ENCODE measurements around the gene LDAH.
A peak's percentile ranks its signal among the peaks of the same experiment; 100 is the strongest.

The LDAH gene

GRCh38 chr2:20678780-20679179, 144.1 kb downstream of the LDAH start:
- DNase-seq, result no peak

DNA sequence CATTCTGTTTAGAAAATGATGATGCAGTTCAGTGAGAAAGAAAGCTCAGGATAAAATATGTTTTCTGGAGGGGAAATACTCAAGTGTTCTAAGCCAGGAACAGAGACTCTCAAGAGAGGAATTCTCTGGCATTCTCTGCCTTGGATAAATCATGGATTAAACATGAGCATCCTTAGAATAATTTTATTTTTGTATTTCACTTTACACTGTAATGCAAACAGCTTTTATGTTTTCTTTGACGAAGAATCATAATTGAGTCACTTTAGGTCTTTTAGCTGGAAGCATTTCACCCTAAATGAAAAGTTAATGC, 144.9 kb downstream of the LDAH start:
- DNase-seq, result no peak

DNA sequence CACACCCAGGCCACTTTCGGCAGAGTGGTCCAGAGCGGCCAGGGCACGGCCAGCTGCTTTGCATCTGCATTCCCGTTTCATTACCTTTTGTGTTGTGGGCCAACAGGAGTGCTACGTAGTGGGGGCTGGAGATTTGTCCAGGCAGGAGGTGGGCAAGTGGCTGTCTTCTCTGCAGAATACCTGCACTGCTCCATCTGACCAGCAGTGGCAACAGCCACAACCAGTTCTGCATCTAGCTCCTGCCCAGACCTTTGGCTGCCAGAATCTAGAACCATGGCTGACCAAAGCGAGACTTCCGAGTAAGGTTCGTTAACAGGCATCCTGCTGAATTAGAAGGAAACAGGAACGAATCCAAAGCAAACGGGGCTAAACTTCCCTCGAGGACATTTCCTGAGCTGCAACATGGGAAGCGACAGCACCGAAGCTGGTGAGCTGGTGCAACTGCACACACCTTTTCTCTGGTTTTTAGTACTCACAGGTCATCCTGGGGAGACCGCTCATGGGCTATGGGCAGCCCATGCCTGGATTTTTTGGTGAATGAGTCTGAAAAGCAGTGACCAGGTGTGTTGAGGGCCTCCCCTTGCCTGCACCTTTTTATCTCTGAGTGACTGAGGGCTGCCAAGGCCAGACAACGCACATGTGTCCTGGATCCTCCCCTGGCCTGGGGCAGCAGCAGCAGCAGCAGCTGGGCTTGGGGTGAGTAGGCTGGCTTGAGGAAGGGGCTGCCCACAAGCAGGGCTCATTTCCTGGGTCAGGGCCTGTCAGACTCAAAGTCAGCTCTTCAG, 145.4 kb downstream of the LDAH start:
- DNase-seq, result no peak

DNA sequence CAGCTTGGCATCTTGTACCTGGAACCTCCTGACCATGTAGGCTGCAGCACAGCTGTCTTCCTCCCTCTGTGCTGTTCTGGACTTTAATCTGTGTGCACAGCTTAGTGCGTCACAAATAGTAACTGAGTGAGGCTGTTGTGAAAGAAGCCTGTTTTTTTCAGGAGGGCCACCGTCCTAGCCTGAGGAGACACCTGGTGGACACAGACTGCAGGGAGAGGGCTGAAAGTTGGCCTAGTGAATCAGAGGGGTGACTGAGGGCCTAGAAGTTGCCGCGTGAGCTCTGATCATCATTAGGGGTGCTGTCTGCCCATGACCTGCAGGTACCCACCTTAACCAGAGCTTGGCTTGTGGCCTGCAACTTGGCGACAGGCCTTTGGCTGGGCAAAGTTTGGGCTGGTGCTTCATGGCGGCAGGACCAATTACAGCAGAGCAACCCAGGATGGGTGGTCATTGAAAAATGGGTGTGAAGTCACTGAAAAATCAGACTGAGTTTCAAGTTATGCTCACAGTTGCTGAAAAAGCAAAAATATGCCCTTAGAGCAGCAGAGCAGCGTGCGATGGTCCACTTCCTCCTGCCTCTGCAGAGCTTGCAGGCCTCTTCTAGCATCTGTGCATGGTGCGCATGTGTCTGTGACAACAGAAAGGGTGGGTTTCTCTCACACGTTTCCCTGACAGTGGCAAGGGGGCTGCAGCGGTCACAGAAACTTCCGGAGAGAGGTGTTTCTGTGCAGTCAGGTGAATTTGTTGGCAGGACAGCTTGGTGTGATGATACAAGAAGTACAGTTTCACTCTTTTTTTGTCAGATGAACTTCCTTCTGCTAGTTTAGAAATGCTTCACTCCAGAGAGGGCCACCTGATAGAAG, 146.3 kb downstream of the LDAH start:
- DNase-seq, result peak in 1 of 2 donors; percentile 26

DNA sequence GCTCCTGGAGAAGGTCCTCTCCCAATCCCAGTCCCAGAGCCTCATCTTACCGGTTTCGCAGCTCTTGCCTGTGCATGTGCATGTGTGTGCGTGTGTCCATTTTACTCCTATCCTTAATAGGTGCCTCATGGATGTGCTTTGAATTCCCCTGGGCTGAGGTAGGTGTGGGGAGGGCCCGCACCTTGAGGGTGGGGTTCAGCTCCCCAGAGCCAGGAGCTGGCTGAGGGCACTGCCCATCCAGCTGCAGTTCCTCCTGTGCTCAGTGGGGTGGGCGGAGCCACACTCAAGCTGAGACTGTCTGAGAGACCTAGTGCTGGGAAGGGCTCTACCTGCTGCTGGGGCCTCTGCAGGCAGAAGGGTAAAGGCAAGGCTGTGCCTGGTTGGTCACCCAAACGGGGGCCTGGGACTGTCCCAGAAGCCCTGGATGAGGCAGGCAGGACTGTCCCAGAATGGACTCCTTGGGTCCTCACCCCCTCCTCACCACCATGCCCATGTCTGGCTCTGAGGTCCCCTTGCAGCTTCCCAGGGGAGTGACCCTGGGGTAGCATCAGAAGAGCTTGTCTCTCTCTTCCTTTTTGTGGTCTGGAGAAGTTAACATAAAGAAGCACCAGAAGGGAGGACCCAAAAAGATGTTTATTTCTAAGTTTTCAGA, 147.1 kb downstream of the LDAH start:
- peak in 1 of 2 donors; percentile 35 for DNase-seq

DNA sequence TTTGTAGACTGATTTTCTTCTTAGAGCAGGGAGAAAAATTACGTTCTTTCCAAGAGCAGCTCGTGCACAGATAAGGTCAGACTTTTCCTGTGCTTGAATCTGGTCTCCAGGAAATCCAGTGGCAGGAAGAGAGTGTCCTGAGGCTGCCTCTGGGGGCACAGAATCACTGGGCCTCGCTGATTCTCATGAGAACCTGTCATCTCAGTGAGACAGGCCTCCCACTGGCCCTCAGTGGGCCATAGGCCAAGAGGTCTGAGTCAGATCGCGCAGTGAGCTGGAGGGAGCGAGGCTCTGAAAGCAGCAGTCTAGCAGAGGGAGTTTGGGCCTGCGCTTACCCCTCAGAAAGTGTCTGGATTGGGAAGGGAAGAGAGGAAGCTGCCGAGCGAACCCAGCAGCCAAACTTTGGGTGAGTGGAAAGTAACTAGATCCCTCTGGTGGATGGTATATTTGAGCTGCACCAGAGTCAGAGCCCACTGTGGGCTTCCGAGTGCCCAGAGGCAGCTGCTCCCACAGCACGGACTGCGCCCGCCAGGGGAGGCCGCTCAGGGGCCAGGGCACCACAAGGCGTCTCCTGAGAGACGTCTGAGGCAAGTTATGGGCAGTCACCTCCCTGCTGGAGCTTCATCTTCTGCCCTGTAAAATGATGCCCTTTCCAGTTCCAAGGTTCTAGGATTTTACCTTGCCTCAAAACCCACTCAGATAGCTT, 147.8 kb downstream of the LDAH start:
- DNase-seq, result no peak

GRCh38 chr2:20674309-20674965, 148.5 kb downstream of the LDAH start:
- DNase-seq, result no peak

DNA sequence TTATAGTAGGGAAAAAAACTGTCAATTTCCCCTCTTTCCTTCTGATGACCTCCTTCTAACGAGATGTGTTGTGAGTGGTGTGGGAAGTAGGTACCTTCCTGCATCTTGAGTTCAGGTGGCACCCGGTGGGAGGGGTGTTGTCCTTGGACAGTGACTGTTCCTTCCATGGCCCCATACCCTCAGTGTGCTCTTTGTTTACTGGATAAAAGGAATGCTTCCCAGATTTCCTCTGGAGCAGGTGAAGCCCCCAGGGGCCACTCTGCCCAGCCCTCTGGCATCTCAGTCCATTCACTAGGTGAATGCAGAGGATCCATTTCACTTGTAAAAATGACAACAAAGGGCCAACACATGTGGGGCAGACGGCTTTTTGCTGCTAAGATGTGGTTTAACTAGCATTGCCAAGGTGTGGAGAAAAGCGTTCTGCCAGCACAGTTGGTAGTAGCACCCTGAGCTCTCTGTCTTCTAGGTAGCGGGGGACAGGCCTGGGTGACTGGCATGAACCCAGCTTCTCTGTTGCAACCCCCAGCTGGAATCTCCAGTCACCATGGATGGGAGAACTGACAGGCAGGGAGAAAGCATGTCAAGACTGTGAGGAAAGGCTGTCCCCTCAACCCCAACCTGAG, 149.1 kb downstream of the LDAH start:
- DNase-seq, result no peak

- DNase-seq, result no peak
These were observed 150.5 kb downstream of the LDAH start for GRCh38 chr2:20672201-20672951.

DNA sequence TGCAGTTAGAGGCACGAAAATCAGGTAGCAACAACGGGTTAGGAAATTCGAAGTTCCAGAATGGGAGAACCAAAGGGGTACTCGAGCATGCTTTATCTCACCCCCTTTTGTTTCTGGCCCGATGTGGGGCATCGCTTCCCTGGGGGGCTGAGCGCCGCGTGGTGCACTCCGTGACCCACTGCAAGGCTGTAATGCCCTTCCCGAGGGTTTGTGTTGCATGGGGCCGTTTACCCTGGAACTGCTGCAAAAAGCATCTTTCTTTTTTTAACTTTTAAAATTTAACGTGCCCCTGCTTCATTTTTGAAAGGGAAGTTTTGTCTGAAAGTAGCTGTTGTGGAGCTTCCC, 151.2 kb downstream of the LDAH start:
- no peak for DNase-seq

DNA sequence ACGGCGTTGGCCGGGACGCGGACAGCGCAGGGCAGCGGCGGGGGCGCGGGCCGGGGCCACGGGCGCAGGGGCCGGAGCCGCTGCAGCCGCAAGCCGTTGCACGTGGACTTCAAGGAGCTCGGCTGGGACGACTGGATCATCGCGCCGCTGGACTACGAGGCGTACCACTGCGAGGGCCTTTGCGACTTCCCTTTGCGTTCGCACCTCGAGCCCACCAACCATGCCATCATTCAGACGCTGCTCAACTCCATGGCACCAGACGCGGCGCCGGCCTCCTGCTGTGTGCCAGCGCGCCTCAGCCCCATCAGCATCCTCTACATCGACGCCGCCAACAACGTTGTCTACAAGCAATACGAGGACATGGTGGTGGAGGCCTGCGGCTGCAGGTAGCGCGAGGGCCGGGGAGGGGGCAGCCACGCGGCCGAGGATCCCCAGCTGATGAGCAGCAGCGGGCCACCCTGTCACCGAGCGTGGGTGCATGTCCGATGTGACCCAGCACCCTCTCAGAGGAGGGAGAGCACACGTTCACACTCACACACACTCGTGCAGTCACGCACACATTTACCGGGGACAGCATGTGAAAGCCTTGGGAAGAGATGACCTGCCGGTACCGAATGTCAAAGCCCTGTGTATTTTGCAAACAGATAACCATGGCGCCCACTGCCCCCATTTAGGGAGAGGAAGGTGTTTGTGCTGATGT, 151.7 kb downstream of the LDAH start:
- DNase-seq, result no peak

DNA sequence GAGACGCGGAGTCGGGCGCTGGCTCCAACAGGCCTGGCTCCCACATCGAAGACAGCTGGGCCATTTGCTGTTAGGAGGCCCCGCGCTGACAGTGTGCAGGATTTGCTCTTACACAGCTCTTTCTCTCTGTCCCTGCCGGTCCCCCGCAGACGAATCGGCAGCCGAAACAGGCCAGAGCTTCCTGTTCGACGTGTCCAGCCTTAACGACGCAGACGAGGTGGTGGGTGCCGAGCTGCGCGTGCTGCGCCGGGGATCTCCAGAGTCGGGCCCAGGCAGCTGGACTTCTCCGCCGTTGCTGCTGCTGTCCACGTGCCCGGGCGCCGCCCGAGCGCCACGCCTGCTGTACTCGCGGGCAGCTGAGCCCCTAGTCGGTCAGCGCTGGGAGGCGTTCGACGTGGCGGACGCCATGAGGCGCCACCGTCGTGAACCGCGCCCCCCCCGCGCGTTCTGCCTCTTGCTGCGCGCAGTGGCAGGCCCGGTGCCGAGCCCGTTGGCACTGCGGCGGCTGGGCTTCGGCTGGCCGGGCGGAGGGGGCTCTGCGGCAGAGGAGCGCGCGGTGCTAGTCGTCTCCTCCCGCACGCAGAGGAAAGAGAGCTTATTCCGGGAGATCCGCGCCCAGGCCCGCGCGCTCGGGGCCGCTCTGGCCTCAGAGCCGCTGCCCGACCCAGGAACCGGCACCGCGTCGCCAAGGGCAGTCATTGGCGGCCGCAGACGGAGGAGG, 152.4 kb downstream of the LDAH start:
- DNase-seq, result no peak

DNA sequence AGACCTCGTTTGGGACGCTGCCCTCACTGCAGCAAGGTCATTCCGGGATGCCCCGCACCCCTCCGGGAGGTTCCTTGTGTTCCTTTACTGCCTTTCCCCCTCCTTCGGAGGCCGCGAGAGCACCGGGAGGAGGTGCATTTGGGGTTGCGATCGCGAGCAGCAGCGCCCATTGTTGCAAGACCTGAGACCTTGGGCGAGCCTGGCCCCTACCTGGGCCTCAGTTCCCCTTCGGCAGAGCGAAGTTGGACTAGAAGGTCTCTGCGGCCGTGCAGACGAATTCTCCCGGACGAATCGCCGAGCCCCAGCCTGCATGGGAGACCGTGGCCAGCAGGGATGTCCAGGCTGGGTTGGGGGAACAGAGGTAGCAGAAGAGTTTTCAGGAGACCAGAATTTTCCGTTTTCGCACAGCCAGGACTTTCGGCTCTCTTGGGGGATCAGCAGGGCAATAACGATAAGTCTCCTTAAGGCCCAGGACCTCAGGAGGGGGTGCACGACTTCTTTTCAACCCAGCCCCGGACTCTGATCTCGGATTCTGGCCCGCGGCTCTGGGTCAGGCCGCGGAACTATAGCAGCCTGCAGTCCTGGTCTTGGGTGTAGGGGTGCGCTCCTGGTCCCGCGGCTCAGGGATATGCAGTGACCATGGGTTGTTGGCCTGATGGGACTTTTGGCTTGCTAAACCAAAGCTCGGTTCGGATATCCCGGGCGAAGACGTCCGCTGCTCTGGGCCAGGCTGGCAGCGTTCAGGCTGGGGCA, 153.2 kb downstream of the LDAH start:
- DNase-seq, result no peak

DNA sequence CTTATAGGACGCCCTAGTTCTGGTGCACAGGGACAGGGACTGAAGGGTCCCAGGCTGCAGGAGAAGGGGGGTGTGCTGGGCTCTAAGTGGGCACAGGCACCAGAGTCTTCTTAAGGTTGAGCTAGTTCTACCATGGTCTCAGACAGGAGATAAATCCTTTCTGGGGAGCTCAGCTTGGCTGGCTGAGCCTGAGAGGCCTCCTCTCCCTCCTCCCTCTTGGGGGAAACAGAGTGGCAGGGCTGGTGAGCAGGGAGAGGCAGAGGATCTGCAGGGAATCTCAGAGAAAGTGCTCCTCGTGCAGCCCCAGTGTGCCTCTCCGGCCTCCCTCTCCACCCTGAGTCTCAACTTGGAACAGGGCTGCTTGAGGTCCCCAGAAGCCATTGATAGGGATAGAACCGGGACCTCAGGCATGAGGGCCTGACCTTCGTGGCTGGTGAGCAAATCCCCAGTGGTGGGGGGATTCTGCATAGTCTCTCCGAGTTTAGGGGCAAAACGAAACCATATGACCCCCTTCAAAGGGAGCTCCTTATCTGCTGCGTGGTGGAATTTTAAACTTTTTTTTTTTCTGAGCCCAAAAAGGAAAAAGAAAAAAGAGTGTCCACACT, 153.9 kb downstream of the LDAH start:
- DNase-seq, result no peak

DNA sequence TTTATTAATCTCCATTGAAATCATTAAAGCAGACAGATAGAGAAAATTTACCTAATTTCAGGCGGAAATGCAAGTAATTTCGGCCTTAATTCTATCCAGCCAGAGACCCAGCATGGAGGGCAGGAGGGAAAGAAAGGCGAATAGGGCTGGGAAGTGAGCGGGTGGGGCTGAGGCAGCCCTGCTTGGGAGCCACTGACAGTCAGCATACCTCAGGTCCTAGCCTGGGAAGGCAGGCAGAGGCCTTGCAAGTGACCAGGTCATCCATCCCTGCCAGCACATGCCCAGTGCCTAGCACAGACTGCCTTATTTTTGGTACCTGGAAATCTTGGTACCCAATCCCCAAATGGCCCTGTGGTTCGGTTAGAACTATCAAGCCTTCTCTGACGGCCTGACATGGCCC, 154.4 kb downstream of the LDAH start:
- no peak for DNase-seq

DNA sequence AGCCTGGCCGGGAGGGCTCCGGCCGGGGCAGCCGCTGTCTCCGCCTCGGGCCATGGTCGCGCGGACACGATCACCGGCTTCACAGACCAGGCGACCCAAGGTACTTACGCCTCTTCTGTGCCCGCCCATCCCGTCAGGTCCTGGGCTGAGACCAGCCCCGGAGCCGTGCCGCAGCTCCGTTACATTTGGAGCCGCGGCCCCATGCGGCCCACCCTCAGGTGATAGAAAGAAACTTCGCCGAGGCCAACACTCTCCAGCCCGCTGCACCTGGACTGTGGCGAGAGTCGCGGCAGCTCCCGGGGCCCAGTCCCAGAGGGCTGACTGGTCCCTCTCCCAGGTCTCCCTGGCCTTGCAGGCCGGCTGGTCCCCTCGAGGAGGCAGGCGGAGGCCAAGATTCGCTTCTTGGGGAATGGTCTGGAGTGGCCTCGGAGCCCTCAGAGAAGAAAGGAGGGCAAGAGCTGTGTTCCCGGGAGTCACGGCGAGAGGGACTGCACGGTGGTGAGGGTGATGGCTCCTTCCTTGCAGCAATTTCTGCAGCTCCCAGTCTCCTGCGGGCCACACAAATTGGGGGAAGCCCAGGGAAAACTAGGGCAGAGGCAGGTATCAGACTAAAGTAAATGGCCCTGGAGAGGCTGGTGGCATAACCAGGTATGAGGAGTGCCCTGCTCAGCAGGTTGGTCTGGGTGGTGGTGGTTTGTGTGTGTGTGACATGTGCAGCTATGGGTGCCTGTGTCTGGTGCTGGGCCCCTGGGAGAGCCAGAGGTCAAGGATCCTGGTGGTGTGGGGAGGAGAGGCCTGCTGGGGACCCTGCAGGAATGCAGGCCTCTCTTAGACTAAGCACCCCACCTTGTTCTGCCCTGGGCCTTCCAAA, 155.1 kb downstream of the LDAH start:
- DNase-seq, result no peak

- DNase-seq, result no peak
These were observed 155.8 kb downstream of the LDAH start for GRCh38 chr2:20667151-20667530.
